HG03442 (cell line): Measurements from ENCODE around the gene HHIP.
A peak's percentile ranks its signal among the peaks of the same experiment; 100 is the strongest.

Experiments
- ATAC-seq: cut with Tn5 transposase; IDR thresholded peaks from one replicate; pipeline ENCODE4 v1.9.1; 2021; ENCODE audit warnings: mild to moderate bottlenecking, moderate library complexity; ENCODE audit not compliant: unreplicated experiment

HHIP gene, protein sequence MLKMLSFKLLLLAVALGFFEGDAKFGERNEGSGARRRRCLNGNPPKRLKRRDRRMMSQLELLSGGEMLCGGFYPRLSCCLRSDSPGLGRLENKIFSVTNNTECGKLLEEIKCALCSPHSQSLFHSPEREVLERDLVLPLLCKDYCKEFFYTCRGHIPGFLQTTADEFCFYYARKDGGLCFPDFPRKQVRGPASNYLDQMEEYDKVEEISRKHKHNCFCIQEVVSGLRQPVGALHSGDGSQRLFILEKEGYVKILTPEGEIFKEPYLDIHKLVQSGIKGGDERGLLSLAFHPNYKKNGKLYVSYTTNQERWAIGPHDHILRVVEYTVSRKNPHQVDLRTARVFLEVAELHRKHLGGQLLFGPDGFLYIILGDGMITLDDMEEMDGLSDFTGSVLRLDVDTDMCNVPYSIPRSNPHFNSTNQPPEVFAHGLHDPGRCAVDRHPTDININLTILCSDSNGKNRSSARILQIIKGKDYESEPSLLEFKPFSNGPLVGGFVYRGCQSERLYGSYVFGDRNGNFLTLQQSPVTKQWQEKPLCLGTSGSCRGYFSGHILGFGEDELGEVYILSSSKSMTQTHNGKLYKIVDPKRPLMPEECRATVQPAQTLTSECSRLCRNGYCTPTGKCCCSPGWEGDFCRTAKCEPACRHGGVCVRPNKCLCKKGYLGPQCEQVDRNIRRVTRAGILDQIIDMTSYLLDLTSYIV

DNA sequence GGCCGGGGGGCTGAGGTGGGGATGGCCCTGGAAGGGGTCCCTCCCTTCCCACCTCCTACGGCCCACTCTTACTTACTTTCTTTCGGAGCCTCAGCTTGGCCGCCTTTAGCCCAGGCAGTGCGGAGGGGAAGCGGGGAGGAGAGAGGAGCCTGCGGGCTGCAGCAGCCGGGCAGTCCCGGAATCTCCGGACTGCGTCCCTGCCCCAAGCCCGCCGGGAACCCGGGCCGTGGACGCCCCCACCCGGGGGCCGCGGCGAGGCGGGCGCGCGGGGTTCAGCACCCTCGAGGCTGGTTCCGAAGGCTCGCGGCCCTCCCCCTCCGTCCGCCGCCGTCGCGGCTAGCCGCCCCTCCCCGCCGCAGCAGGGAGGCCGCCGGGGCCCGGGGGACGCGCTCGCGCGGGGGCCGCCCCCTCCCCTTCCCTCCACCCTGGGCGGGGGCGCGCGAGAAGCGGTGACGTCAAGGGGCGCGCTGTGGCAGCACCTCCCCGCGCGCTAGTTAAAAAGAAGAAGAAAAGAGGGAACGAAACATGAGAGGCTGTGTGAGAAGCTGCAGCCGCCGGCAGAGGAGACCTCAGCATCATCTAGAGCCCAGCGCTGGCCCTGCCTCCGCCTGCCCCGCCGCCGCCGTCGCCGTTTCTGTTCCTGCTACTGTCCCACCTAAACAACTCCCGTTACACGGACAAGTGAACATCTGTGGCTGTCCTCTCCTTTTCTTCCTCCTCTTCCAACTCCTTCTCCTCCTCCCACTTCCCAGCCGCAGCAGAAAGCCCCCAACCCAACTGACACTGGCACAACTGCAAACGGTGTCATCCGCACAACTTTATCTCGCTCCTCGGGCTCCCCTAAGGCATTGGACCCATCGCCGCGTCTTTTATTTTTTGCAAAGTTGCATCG, at the start of gene HHIP:
HHIP (plus strand) TSS at position 526 of the 892 bp plus-strand sequence. CDS start 520 bp downstream, outside the sequence.
- ATAC-seq: no peak

DNA sequence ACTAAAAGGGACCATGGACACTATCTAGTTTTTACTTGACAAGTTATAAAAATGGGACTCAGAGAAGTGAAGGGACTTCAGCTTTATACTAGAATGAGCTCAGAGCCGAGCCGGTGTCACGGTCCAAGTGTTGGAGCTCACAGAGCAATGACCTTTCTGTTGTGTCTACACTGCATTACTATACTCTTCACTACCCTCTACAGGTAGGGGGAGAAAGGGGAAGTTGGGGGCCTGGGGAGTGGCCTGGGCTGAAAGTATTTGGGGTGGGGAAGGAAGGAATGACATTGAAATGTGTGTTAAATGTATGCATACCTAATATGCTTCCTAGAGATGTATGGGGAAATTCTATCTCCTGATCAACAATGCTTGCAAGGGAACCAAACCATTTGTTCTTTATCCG, 48.8 kb upstream of the HHIP start:
- no peak for ATAC-seq

DNA sequence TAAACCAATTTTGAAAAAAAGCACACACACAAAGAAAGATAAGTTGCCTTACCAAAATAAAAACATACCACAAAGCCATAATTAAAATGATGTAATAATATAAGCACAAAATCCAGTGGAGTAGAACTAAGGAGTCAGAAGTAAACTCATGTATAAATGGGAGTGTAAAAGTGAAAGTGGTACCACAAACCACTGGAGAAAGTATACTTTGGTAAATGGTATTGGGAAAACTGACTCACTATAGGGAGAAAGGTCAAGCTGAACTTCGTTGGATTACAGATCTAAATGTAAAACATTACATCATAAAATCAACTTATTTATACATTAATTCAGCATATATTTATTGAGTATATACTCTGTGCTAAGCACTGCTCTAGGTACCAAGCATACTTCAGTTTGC, 46.3 kb upstream of the HHIP start:
- ATAC-seq: no peak

DNA sequence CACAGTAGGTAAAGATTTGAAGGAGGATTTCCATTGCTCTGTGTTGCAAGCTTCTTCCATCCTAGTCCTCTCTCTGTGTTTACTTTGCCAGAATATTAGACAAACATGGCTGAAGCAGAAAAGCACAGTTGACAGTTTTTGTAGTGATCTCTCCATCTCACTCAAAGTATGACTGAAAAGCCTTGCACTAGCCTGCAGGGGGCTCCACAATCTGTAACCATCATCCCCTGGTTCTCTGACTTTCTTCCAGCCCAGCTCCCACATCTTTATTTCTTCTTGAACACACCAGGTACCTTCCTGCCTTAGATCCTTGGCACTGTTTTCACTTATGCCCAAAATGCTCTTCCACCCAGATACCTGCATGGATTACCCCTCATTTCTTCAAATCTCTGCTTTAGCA, 34.1 kb upstream of the HHIP start:
- no peak for ATAC-seq

DNA sequence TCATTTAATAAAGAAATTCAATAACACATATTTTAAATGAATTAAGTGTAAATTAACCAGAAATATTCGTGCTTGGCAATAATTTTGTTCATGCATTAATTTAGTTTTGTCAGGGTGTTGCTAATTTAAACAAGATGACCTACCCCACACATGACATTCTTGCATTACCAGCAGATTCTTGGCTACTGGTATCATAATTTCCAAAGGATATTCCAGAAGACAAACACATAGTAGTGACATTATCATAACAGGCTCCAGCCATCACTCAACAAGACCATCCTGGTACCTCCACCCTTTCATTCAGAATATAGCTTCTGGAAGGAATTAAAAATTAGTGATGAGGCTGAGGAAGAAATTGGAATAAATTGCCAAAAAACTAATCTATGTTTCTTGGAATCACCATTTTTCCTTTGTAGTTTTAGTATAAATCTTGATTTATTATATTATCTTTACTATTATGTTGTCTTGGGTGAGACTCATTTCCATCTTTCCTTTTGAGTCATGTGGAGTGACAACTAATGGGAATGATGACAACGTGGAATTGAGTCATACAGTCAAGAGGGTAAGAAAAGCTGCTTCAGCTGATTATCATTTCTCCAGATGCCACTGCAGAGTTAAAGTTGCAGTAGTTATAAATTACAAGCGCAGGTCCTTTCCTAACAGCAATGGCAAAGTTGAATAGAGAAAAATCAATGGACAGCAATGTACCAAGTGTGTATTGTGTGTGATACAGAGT, 30.9 kb upstream of the HHIP start:
- ATAC-seq: no peak

DNA sequence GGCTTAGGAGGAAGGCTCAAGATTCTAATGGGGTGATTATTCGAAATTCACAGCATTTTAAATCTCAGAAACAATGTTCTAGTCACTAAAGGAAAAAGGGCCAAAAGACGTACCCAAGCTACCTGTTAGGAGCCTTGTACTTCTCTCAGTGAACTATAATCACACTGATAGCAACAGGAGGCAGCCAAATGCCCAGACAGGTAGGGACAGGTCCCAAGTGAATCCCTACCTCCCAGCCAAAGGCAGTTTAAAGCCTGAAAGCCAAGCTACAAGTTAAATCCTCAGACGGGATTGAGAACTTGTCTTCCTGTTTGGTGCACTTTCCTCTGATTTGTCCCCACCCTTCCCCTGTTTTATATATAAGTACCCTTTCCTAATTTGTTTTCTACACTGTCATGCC, 24.3 kb upstream of the HHIP start:
- no peak for ATAC-seq

DNA sequence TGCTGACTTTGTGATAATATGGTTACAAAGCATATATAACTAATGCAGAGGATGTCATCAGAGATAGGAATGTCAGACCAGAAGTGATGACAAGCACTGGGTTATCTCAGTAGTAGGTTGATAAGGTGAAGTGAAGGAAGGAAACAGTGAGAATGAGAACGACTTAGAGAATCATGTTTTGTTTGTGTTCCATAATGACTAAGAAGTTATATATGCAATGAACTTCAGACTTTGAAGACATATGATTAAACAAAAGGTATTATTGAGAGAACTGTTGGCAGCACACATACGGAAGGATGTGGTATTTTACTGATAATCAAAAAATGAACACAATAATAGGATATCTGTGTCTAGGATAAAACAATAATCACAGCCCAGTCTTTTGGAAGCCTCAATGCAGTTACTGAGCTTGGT, 18.3 kb upstream of the HHIP start:
- ATAC-seq: no peak

DNA sequence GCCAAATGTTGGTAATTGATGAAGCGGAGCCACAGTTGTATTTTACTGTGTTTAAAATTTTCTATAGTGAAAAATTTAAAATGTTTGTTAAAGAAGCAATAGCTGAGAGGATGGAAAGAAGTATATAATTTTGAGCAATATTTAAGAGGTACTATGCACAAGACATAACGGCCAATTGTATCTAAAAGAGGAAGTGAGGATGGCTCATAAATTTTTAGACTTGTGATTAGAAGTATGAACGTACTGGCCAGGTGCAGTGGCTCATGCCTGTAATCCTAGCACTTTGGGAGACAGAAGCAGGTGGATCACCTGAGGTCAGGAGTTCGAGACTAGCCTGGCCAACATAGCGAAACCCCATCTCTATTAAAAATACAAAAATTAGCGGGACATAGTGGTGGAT, 12.7 kb upstream of the HHIP start:
- no peak for ATAC-seq

DNA sequence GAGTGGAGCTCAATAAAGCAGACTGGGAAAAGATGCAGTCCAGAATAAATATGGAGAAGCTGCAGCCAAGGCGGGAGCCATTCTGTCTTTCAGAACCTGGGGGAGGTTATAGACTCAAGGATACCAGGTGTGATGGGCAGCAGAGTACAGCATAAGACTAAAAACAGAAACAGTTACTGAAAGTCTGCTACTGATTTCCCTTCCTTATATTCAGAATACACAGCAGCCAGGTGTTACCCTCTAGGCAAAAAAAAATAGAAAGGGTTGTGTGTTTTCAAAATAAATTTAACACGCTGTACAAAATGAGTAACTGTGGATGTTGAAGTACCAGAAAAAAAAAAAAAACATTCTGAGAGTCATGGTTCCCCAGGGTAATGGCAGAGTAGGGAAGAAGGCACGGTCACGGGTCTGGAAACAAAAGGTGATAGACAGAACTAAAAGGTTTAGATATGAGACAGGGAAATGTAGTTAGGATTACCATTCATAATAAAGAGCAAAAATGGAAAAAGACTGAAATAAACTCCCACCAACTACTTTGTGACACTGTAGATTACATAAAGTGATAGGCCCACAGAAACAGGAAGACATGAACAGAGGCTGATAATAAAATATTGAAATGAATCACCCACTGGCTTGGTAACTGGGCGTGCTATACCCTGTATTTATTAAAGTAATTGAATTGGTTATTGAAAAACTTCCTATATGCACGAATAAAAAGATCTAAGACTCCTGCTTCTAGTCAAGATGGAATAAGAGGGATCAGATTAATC, 10.8 kb upstream of the HHIP start:
- peak; percentile 99 for ATAC-seq

DNA sequence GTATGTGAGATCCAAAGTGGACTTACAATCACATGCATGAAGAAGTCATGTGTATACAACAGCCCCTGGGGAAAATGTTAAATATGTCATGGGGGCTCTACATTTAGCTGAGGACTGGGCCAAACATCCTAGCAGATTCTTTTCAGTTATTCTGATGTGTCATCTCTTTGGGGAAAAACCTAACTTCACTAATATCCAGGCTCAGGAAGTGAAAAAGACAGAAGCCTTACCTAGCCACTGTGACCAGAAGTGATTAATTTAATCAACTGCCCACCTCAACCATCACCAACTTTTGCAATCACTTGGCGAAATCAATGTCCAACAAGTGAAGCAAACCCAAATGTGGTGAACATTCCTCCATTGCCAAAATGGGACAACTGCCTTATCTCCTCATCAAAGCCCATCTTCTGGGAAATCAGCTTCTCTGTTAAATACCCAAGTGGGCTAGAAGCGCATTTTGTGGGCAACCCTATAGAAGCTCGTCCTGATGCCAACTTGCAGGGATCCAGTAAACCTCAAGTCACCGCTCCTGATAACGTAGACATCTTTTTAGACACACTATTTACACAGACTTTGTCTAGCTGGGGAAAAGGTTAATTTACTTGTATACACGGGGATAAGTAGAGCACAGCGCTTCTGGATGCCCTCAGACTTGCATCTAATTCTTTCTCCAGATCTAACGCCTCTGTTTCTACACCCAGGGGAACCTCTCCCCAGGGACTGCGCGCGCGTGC, 1.4 kb upstream of the HHIP start:
- no peak for ATAC-seq

DNA sequence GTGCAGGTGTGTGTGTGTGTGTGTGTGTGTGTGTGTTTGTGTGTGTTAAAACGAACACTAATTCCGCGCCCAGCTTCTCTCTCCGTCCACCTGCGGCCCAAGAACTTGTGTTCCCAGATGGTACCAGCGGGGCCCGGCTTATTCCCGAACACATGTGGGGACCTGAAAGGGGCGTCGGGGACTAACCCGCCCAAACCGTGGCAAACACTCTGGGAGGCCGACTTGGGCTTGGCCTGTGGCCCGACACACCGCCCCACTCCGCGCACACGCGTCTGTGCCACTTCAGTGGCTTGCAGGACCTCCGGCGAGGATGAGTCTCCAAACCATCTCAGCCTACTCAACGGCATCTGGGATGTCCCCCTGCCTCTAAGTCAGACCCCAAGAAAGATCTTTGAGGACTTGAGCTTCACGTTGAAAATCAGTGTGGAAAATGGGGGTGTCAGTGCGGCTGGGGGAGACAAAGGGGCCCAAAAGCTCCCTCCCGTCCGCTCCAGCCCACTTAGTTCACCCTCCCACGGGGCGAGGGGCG, 790 bp upstream of the HHIP start:
- no peak for ATAC-seq

DNA sequence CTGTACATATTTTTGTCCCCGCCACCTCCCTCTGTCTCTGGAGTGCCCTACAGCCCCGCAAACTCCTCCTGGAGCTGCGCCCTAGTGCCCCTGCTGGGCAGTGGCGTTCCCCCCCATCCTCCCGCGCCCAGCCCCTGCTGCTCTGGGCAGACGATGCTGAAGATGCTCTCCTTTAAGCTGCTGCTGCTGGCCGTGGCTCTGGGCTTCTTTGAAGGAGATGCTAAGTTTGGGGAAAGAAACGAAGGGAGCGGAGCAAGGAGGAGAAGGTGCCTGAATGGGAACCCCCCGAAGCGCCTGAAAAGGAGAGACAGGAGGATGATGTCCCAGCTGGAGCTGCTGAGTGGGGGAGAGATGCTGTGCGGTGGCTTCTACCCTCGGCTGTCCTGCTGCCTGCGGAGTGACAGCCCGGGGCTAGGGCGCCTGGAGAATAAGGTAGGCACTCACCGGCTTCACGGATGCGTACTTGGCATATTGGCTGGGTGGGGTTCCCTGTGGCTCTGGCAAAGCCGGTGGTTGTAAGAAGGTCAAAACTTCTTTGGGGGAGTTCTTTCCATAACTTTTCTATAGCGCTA, 653 bp downstream of the HHIP start:
- no peak for ATAC-seq

DNA sequence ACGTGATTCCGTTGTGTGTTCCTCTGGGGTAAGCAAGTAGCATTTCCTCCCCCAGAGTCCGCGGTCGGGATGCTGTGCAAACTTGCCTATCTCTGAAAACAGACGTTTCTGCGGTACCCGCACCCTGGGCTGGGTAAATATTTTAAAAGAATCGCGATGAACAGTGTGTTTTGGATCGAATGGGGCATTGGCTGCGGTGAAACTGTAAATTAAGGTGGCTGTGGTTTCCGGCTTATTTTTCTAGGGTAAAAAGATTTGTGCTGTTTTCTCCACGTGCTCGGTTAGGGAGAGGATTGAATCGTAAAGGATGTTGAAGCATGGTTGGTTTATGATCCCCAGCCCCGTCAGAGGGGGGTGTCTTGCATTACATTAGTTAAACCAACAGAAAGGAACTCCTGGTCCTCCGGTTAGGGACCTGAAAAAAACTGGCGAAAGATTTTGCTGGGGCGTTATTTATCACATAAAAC, 1.2 kb downstream of the HHIP start:
- no peak for ATAC-seq

DNA sequence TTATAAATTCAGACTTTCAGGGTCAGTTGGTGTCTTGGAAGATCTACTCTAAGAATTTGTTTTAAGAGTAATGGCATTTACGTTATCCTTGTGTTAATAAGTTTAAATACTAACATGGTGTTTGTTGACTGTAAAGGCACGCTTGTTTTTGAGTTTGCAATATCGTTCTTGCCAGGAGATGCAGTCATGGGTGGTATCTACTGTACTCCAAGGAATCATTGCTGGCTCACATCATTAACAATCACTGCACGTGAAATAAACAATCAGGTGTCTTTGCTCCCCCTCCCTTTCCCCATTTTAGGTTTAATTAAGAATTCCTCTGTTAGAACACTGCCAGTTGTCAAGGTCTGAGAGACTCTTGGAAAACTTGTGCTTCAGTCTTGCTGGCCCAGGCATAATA, 1.6 kb downstream of the HHIP start:
- no peak for ATAC-seq

DNA sequence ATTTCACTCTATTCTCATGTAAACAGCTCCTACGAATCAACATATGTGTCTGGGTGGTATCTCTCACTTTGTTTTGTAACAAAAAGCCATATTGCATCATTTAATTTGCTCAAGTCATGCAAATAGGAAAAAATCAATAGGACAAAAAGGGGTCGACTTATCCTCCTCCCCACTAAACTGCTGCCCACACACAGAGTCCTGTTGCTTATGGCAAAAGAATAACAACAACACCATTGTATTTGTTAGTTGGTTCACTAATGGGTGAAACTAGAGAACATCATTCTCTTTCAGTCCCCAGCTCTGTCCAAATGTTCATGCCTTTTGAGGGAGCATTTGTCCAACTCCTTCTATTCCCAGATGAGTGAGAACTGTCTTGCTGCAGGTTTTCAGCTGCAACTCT, 2.1 kb downstream of the HHIP start:
- ATAC-seq: no peak

DNA sequence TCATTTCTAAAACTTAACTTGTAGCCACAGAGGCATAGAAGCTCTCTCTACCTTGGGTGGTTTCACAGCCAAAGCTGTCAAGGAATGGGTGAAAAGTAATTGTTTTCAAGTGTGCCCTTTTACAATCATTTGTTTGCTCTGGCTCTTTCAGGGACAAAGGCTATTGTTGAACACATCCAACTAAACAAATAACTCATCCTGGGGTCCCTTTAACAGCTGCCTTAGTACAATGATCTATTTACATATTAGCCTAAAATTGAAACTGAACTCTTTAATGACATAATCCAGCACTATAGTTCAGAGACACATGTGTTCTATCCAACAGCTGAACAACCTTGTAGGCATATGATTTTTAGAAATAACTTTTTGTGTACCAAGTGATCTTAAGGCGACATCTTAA, 3.7 kb downstream of the HHIP start:
- ATAC-seq: no peak

DNA sequence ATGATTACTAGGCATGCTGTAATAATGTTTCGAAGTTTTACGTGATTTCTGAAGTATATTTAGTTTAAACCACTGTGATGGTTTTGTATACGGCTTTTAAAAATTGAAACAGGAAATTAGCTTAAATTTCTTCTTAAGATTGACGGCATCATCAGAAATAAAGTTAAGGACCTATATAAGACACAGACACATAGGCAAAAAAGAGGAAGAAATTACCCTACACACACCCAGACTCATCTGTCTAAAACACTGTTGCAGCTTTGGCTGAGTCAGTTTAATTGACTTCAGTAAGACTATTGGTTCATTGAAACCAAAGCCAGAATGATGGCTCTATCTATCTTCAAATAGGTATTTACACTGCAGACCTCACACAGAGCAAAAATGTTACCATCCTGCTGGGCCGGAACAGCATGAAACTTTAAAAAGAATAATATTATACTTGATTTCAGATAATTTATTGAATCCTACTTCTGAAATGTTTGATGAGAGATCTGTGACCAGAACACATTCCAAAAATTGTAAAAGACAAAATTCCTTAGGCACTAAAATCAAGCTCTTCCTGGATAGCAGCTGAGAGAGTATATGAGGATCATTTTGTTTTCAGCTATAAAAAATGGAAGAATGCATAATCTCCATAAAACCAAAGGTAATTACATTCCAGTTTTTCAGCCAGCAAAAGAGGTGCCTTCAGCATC, 4.5 kb downstream of the HHIP start:
- ATAC-seq: no peak
